Small intestine (tissue), 7 donors: ENCODE measurements around the gene C1orf167. TPM values are rescaled to one million over a fixed set of nuclear protein-coding genes. Genes with fewer than 3 reads are reported as not detected.

Source experiments
- DNase-seq, 2 donors: peaks; one replicate each; pipeline versions ENCODE4 v3.0.0 to v3.0.0-alpha.2; 2013
- FAIRE-seq: peaks from 2 replicates; lab custom pipeline; 2012; peaks lifted over from hg19 to GRCh38; lab: Jason Lieb, UNC
- H3K27ac ChIP-seq, 3 donors: one replicate each; pipeline ENCODE4 v1.5.1; 2013; ENCODE audit warnings: low read length in 2 of 3, mild to moderate bottlenecking in 2 of 3, control low read depth in 1 of 3, inconsistent platforms in 1 of 3, low read depth in 1 of 3, moderate library complexity in 1 of 3
- H3K27me3 ChIP-seq, 3 donors: one replicate each; pipeline ENCODE4 v1.6.1; 2013; ENCODE audit warnings: low read length in 3 of 3, inconsistent platforms in 1 of 3; ENCODE audit not compliant: control insufficient read depth in 3 of 3, insufficient read depth in 3 of 3
- H3K36me3 ChIP-seq, 3 donors: one replicate each; pipeline ENCODE4 v1.6.1; 2013; ENCODE audit warnings: low read length in 3 of 3, inconsistent platforms in 1 of 3, low read depth in 1 of 3, mild to moderate bottlenecking in 1 of 3, moderate library complexity in 1 of 3; ENCODE audit not compliant: control insufficient read depth in 3 of 3, insufficient read depth in 2 of 3
- H3K4me1 ChIP-seq, 3 donors: one replicate each; pipeline ENCODE4 v1.6.1; 2013; ENCODE audit warnings: low read length in 2 of 3, inconsistent platforms in 1 of 3, low read depth in 1 of 3, mild to moderate bottlenecking in 1 of 3, moderate library complexity in 1 of 3; ENCODE audit not compliant: control insufficient read depth in 3 of 3, insufficient read depth in 2 of 3
- H3K4me3 ChIP-seq, 3 donors: one replicate each; pipeline ENCODE4 v1.5.1; 2013; ENCODE audit warnings: low read length in 3 of 3, control low read depth in 1 of 3, inconsistent platforms in 1 of 3, low read depth in 1 of 3, mild to moderate bottlenecking in 1 of 3, moderate library complexity in 1 of 3
- H3K9me3 ChIP-seq, 2 donors: one replicate each; pipeline ENCODE4 v1.6.1; 2013; ENCODE audit warnings: low read depth in 1 of 2, low read length in 1 of 2; ENCODE audit not compliant: control insufficient read depth in 2 of 2, insufficient read depth in 1 of 2
- WGBS, 3 donors: extraction: QIAGEN DNeasy Blood & Tissue Kit; methylation state at CpG; one replicate each; pipeline ENCODE4 v1.1.7; 2013; 5-methylcytosine and 5-hydroxymethylcytosine counted together
- polyA plus RNA-seq, 4 donors: library from polyadenylated mRNA; stranded (reverse) in 3 of 4; unstranded in 1 of 4; fragments of 200-250 nt in 3 of 4; fragments of 120-200 nt in 1 of 4; gene quantifications; one replicate each; pipeline versions ENCODE4 v1.2.1 to v1.2.3, GENCODE V29; 2013
- donor health status: healthy with polysubstance abuse.
- donor health status: control.
- donor health status: control.
- donor health status: Bipolar disorder and iron deficiency.
- donor health status: healthy.

C1orf167 gene
- polyA plus RNA-seq, 4 donors: 0.10 to 2.4 (median 1.4) TPM

DNA sequence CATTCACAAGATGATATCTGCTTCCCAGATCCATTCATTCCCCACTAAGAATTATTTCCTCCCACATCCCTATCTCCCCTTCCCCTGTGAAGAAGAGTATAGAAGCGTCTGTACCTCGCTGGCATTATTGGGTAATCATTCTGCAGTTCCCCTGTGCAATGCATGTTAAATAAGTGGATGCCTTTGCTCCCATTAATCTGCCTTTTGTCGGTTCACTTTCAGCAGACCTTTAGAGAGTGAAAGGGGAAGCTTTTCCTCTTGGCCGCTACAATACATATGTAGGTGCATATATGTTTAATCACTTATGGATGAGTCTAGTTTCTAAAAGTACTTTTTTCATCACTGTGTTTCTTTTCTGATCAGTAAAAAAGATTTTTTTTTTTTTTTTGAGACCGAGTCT lies 51.0 kb downstream of the C1orf167 start:
- H3K36me3 ChIP-seq: peaks cover 7 to 56% (median 17%) of the 10 kb centered on the region in 3 donors
- DNase-seq: no peak
- H3K9me3 ChIP-seq: no peaks in the 10 kb centered on the region
- H3K4me1 ChIP-seq: peaks cover 0 to 2% (median 0%) of the 10 kb centered on the region in 3 donors
- H3K27me3 ChIP-seq: no peaks in the 10 kb centered on the region
- 84 to 92% (median 90%) methylated on average over 5 of the region's 5 CpGs for WGBS, 3 donors
- no peak overlapping the region for H3K4me3 ChIP-seq
- FAIRE-seq: no peak
- H3K27ac ChIP-seq: no peak overlapping the region

DNA sequence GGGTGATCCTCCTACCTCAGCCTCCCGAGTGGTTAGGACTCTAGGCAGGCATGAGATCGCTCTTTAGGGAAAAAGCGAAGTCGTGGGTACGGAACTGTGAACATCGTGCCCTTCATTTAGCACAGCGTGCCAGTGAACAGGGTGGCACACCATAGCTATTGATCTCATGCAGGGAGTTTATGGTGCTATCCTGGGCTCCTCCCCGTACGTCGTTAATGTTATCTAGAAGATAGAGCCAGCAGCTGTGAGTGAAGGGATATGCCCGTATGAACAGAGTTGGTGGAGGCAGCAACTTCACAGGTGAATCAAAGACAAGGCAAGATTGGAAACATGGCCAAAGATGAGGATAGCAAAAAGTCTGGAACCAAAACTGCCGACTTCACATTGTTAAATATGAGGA lies 55.2 kb downstream of the C1orf167 start:
- Histone ChIP-seq H3K27me3 (no peaks in the 10 kb centered on the region), H3K4me1 (peaks cover 0 to 2% (median 0%) of the 10 kb centered on the region in 3 donors), H3K4me3 (no peak overlapping the region), H3K27ac (no peak overlapping the region), H3K9me3 (no peaks in the 10 kb centered on the region), H3K36me3 (peaks cover 4 to 46% (median 17%) of the 10 kb centered on the region in 3 donors)
- FAIRE-seq: no peak
- peak in 1 of 2 donors; percentile 77 for DNase-seq
- WGBS, 3 donors: 25 to 74% (median 50%) methylated on average over 12 of the region's 12 CpGs

DNA sequence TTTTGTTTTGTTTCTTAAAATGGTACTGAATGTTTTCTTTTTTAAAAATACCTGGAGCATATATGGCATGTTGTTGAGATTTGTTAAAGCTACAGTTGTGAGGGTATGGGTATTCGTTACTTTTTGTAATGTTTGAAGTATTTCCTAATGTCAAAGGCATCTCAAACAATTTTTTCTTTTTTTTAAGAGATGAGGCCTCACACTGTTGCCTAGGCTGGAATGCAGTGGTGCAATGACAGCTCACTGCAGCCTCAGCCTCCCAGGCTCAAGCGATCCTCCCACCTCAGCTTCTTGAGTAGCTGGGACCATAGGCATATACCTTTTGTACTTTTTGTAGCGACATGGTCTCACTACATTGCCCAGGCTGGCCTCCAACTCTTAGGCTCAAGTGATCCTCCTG lies 60.1 kb downstream of the C1orf167 start:
- Histone ChIP-seq H3K9me3 (no peaks in the 10 kb centered on the region), H3K4me1 (peaks cover 0 to 2% (median 0%) of the 10 kb centered on the region in 3 donors), H3K4me3 (no peak overlapping the region), H3K27me3 (no peaks in the 10 kb centered on the region), H3K27ac (no peak overlapping the region), H3K36me3 (peaks cover 12 to 68% (median 22%) of the 10 kb centered on the region in 3 donors)
- DNase-seq: no peak
- no peak for FAIRE-seq
- 91 to 97% (median 92%) methylated on average over 3 of the region's 3 CpGs for WGBS, 3 donors

DNA sequence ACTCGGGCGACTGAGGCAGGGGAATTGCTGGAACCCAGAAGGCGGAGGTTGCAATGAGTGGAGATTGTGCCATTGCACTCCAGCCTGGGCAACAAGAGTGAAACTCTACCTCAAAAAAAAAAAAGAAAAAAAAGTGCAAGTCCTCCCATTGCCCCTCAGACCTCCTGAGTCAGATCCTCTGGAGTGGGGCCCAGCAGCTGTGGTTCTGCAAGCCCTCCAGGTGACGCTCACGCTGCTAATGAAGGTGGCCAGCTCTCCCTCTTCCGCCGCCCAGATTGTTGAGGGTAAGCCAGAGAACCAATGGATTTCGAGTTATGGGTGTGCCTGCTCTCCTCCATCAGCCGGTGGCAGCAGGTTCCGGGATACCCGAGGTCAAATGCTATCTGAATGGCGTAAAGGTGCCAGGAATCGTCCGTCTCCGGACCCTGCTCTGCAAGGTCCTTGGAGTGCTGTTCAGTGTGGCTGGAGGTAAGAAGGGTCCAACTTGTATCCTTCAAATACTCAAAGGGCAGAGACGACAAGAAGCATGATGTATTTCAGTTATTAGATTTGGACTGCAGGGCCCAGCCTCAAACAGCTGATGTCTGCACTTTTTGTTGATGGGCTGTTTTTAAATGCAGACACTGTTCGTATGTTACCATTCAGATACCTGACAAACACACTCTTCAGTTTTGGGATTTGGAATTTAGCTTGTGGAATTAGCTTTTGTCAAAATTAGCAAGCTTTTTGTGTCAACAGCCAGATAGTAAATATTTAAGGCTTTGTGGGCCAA lies 61.6 kb downstream of the C1orf167 start:
- H3K27me3 ChIP-seq: no peaks in the 10 kb centered on the region
- no peak for FAIRE-seq
- H3K4me1 ChIP-seq: no peaks in the 10 kb centered on the region
- DNase-seq: no peak
- H3K27ac ChIP-seq: no peak overlapping the region
- WGBS, 3 donors: 89 to 94% (median 93%) methylated on average over 17 of the region's 17 CpGs
- H3K9me3 ChIP-seq: no peaks in the 10 kb centered on the region
- H3K4me3 ChIP-seq: no peak overlapping the region
- H3K36me3 ChIP-seq: peaks cover 10 to 73% (median 26%) of the 10 kb centered on the region in 3 donors

DNA sequence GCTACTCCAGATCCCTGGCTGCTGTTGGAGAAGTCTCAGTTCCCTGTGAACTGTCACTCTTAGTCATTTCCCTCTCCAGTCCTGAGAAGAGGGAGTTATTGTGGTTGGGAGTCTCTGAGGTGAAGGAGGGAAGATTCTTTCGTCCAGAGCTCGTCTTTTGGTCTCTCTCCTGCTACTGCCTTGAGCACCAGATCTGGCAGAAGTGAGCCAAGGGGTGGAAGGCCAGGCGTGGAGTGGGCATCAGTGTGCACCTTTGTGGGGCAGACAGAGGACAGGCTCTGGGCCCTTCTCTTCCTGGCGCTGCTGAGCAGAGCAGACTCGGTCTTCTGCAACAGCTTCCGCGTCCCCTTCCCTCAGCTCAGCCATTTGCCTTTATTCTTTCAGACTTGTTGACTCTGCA lies 63.1 kb downstream of the C1orf167 start:
- no peaks in the 10 kb centered on the region for H3K4me1 ChIP-seq
- 92 to 97% (median 94%) methylated on average over 7 of the region's 7 CpGs for WGBS, 3 donors
- peaks cover 10 to 83% (median 38%) of the 10 kb centered on the region in 3 donors for H3K36me3 ChIP-seq
- FAIRE-seq (no peak), DNase-seq (no peak)
- H3K27me3 ChIP-seq: no peaks in the 10 kb centered on the region
- H3K4me3 ChIP-seq: no peak overlapping the region
- H3K27ac ChIP-seq: no peak overlapping the region
- no peaks in the 10 kb centered on the region for H3K9me3 ChIP-seq

DNA sequence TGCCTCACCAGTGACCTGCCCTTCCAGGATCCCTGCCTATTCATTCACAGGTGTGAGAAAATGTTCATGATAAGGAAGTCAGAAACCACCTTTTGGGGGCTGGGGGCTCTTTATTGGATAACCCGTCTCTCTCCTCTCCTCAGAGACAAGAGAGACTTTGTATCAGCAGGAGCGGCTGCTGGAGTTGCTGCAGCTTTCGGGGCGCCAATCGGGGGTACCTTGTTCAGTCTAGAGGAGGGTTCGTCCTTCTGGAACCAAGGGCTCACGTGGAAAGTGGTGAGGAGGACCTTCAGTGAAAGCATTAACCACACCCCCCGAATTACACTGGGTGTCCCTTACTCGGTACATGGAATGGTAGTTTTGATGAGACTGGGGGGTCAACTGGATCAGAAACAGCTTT lies 65.0 kb downstream of the C1orf167 start:
- H3K4me1 ChIP-seq: no peaks in the 10 kb centered on the region
- H3K4me3 ChIP-seq: no peak overlapping the region
- no peak overlapping the region for H3K27ac ChIP-seq
- DNase-seq (no peak), FAIRE-seq (no peak)
- H3K36me3 ChIP-seq: peaks cover 10 to 84% (median 41%) of the 10 kb centered on the region in 3 donors
- no peaks in the 10 kb centered on the region for H3K27me3 ChIP-seq
- H3K9me3 ChIP-seq: no peaks in the 10 kb centered on the region
- WGBS, 3 donors: 92 to 95% (median 94%) methylated on average over 9 of the region's 9 CpGs

DNA sequence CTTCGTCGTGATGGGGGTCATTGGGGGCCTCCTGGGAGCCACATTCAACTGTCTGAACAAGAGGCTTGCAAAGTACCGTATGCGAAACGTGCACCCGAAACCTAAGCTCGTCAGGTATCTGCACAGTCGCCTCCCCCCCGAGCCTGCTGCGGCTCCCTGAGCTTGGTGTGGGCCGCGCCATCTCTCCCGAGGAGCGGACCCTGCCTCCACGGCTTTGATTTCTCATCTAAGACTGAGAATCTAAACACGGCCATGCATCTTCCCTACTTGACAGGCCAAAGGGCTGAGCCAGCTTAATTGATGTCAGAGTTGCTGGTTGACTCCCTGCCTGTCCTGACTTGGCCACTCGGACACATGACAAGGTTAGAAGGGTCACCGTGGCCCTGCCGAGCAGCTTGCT lies 66.5 kb downstream of the C1orf167 start:
- Histone ChIP-seq H3K27ac (no peak overlapping the region), H3K36me3 (peaks cover 12 to 80% (median 34%) of the 10 kb centered on the region in 3 donors), H3K27me3 (no peaks in the 10 kb centered on the region), H3K9me3 (no peaks in the 10 kb centered on the region), H3K4me1 (no peaks in the 10 kb centered on the region), H3K4me3 (no peak overlapping the region)
- DNase-seq (no peak), FAIRE-seq (no peak)
- 94 to 97% (median 95%) methylated on average over 19 of the region's 19 CpGs for WGBS, 3 donors

DNA sequence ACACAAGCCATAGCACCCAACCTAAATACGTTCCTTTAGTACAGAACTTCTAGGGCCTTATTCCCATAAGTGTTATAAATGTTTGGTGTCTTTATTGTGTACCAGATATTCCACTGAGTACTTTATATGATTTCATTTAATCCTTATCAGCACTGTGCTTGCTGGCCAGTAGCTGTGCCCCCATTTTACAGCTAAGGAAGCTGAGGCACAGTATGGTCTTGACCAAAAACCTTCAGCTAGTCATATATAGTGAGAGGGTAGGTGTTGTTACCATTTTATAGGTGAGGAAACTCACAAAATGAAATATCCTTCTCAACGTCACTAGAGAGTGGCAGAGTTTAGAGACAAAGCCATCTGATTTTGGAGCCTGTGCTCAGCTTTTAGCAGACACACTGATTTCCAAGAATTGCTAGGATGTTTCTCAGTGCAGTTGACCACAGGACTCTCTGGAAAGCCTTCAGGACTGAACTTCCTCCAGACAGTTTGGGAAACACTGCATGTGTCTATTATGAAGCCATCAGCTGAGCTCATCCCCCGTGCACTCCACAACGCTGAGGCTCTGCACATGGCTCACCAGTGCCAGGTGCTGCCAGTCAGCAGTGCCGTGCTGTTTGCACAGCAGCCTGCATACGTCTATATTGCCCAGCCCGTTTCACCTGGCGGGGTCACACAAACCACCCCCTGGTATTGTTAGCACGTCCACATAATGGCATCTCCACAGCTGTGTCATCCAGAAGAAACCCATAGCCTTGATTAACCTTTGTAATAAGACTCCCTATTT lies 70.1 kb downstream of the C1orf167 start:
- FAIRE-seq (no peak), DNase-seq (no peak)
- peaks cover 18 to 83% (median 30%) of the 10 kb centered on the region in 3 donors for H3K36me3 ChIP-seq
- no peak overlapping the region for H3K4me3 ChIP-seq
- H3K27ac ChIP-seq: no peak overlapping the region
- 76 to 86% (median 79%) methylated on average over 9 of the region's 9 CpGs for WGBS, 3 donors
- H3K9me3 ChIP-seq: no peaks in the 10 kb centered on the region
- peaks cover 0 to 4% (median 0%) of the 10 kb centered on the region in 3 donors for H3K4me1 ChIP-seq
- H3K27me3 ChIP-seq: no peaks in the 10 kb centered on the region
